GM12878 (cell line): ENCODE results near the gene IQUB. TPM values are rescaled to one million over a fixed set of nuclear protein-coding genes. Genes with fewer than 3 reads are reported as not detected.
A peak's percentile ranks its signal among the peaks of the same experiment; 100 is the strongest.

Experiments used
- ATAC-seq: fragments of 200-7000 bp; cut with Tn5 transposase; 3 replicates; pipeline ENCODE4 v1.9.1; 2020; ENCODE audit warnings: mild to moderate bottlenecking, moderate library complexity
- BruUV-seq: library from RNA; stranded (reverse); fragments of 400-500 nt; replicated peaks from 2 replicates; lab custom pipeline; 2021; lab: Mats Ljungman, UMichigan
- CTCF ChIA-PET: fragments of 300-600 bp; sonication (Branson Sonifier 250); formaldehyde crosslinking; extraction: SDS; loops from one replicate; lab custom pipeline; 2021; ENCODE audit warnings: inconsistent platforms; lab: Yijun Ruan, JAX
- POLR2A ChIA-PET: fragments of 350-600 bp; formaldehyde crosslinking; extraction: SDS; loops from one replicate; lab custom pipeline; 2021; ENCODE audit warnings: inconsistent platforms; lab: Charles Lee
- RAD21 ChIA-PET: fragments of 300-600 bp; sonication (Branson Sonifier 250); formaldehyde crosslinking; loops from one replicate; lab custom pipeline; 2023; ENCODE audit warnings: antibody characterized with exemption; ENCODE audit not compliant: unreplicated experiment; lab: Charles Lee
- SMC1A ChIA-PET: fragments of 300-600 bp; sonication (Branson Sonifier 250); formaldehyde crosslinking; loops from one replicate; lab custom pipeline; 2023; ENCODE audit not compliant: unreplicated experiment, uncharacterized antibody; lab: Charles Lee
- DNase-seq: peaks from one replicate; pipeline ENCODE4 v3.0.0-alpha.2; 2011; ENCODE audit warnings: low read depth, low spot score
- FAIRE-seq: peaks from 3 replicates; lab custom pipeline; 2011; peaks lifted over from hg19 to GRCh38; lab: Jason Lieb, UNC
- H2AFZ ChIP-seq: 2 replicates; pipeline ENCODE4 v1.6.0; 2011; ENCODE audit warnings: low read depth, low read length, control low read depth; ENCODE audit not compliant: control insufficient read depth
- H3K27ac ChIP-seq: 2 replicates; pipeline ENCODE4 v1.5.1; 2011; ENCODE audit warnings: control low read depth; ENCODE audit not compliant: control insufficient read depth, insufficient read depth
- H3K27me3 ChIP-seq, 2 experiments: replicated peaks in 1 of 2; 2 replicates each; pipeline versions ENCODE4 v1.6.0 to v1.6.1; 2011; ENCODE audit warnings: low read length in 1 of 2; ENCODE audit not compliant: control insufficient read depth in 2 of 2, insufficient read depth in 2 of 2
- H3K36me3 ChIP-seq, 2 experiments: 2 replicates each; pipeline ENCODE4 v1.5.1; 2011; ENCODE audit warnings: low read length in 1 of 2; ENCODE audit not compliant: control insufficient read depth in 2 of 2, insufficient read depth in 2 of 2
- H3K4me1 ChIP-seq: 2 replicates; pipeline ENCODE4 v1.6.1; 2011; ENCODE audit warnings: mild to moderate bottlenecking, low read length, moderate library complexity, mixed read lengths; ENCODE audit not compliant: control insufficient read depth, insufficient read depth
- H3K4me2 ChIP-seq: 2 replicates; pipeline ENCODE4 v1.6.0; 2011; ENCODE audit warnings: control low read depth; ENCODE audit not compliant: control insufficient read depth, insufficient read depth
- H3K4me3 ChIP-seq: fragments of 200-600 bp; sonication (generic); 2 replicates; pipeline ENCODE4 v1.5.1; 2016
- H3K79me2 ChIP-seq: 2 replicates; pipeline ENCODE4 v1.6.0; 2011; ENCODE audit warnings: low read length; ENCODE audit not compliant: control insufficient read depth, insufficient read depth
- H3K9ac ChIP-seq: 2 replicates; pipeline ENCODE4 v1.8.0; 2011; ENCODE audit warnings: low read length, control low read depth, mixed read lengths; ENCODE audit not compliant: control insufficient read depth, insufficient read depth
- H3K9me3 ChIP-seq: replicated peaks from 3 replicates; pipeline ENCODE4 v1.5.1; 2011; ENCODE audit warnings: mild to moderate bottlenecking, low read length; ENCODE audit not compliant: control insufficient read depth, insufficient read depth
- H4K20me1 ChIP-seq: 2 replicates; pipeline ENCODE4 v1.6.0; 2011; ENCODE audit not compliant: control insufficient read depth, insufficient read depth
- ATF7 ChIP-seq: fragments of 450-650 bp; IDR thresholded peaks from 2 replicates; pipeline ENCODE4 v1.6.1; 2016; ENCODE audit warnings: low read depth, mild to moderate bottlenecking
- CHD1 ChIP-seq: IDR thresholded peaks from 2 replicates; pipeline ENCODE4 v1.6.1; 2012; ENCODE audit warnings: low read depth, low read length, improper control_type of control experiment
- CTCF ChIP-seq, 3 experiments: IDR thresholded peaks in 2 of 3; conservative IDR thresholded peaks in 1 of 3; 2 replicates each; pipeline ENCODE4 v1.5.1; 2011; ENCODE audit warnings: low read depth in 3 of 3, low read length in 3 of 3, mild to moderate bottlenecking in 3 of 3, control low read depth in 2 of 3, moderate library complexity in 2 of 3, inconsistent platforms in 1 of 3, mixed read lengths in 1 of 3; ENCODE audit not compliant: control insufficient read depth in 2 of 3, insufficient read depth in 1 of 3; ENCODE audit errors: extremely low read depth in 1 of 3
- EP300 ChIP-seq, 2 experiments: fragments of 150-350 bp in 1 of 2; IDR thresholded peaks; 2 replicates each; pipeline ENCODE4 v1.6.1; 2011 to 2012; ENCODE audit warnings: low read depth in 2 of 2, low read length in 2 of 2, borderline replicate concordance in 1 of 2, improper control_type of control experiment in 1 of 2, inconsistent platforms in 1 of 2; ENCODE audit not compliant: control insufficient read depth in 1 of 2
- EZH2 ChIP-seq: IDR thresholded peaks from 2 replicates; pipeline ENCODE4 v1.6.1; 2012; ENCODE audit warnings: low read depth, mild to moderate bottlenecking, control low read depth, inconsistent platforms, low read length, borderline replicate concordance; ENCODE audit not compliant: control insufficient read depth
- PAX5 ChIP-seq: IDR thresholded peaks from 2 replicates; pipeline ENCODE4 v1.6.1; 2011; ENCODE audit warnings: low read depth, low read length, borderline replicate concordance
- USF2 ChIP-seq: IDR thresholded peaks from 2 replicates; pipeline ENCODE4 v1.6.1; 2011; ENCODE audit warnings: low read depth, low read length, improper control_type of control experiment, borderline replicate concordance
- YBX1 ChIP-seq: fragments of 450-650 bp; IDR thresholded peaks from 2 replicates; pipeline ENCODE4 v1.6.1; 2016; ENCODE audit warnings: antibody characterized with exemption
- WGBS: methylation state at CpG from one replicate; pipeline ENCODE4 v1.1.6; 2016; ENCODE audit warnings: low lambda C conversion rate; ENCODE audit not compliant: insufficient replicate concordance, insufficient coverage; ENCODE audit errors: missing lambda C conversion rate; 5-methylcytosine and 5-hydroxymethylcytosine counted together
- in situ Hi-C: fragments of 300-500 bp; cut with MboI; formaldehyde crosslinking; loops from 9 replicates; pipeline ENCODE4 v1.14.3; 2018; ENCODE audit warnings: mixed read lengths
- intact Hi-C: fragments of 100-400 bp; cut with micrococcal nuclease; formaldehyde crosslinking; loops from one replicate; pipeline ENCODE4 v1.14.2; 2022; ENCODE audit not compliant: unreplicated experiment
- polyA plus RNA-seq, 11 experiments: library from polyadenylated mRNA; depleted of rRNA in 4 of 11; unstranded in 6 of 11; stranded (reverse) in 5 of 11; fragments of >200 nt; fragmentation: Nextera tagmentation in 4 of 11; fragmentation: Illumina TruSeq in 1 of 11; extraction: Ambion mirVana in 4 of 11; extraction: Trizol in 1 of 11; gene quantifications; 1 replicate in 1 of 11; 2 replicates in 10 of 11; pipeline versions ENCODE4 v1.2.1 to v1.2.3, GENCODE V29; 2011 to 2016; ENCODE audit warnings: inconsistent platforms in 2 of 11, missing spikeins in 2 of 11, low read depth in 1 of 11
- total RNA-seq, 4 experiments: library from RNA; depleted of rRNA in 3 of 4; stranded (reverse); fragments of >200 nt in 3 of 4; fragmentation: Illumina TruSeq in 1 of 4; extraction: Trizol in 1 of 4; gene quantifications; 2 replicates each; pipeline versions ENCODE4 v1.2.1 to v1.2.3, GENCODE V29; 2013 to 2021
- TF ChIP-seq, protein P1 (sequence below): fragments of 450-650 bp; IDR thresholded peaks from 2 replicates; pipeline ENCODE4 v1.6.1; 2017; ENCODE audit warnings: antibody characterized with exemption, mild to moderate bottlenecking, moderate library complexity

Gene IQUB
- total and polyA plus RNA-seq, 10 of the 15 experiments (the other 5 are each of a cell fraction or from before 2014, with no cell fraction given) = 0.04 to 0.08 TPM; not detected in 8

- no peaks in the 10 kb centered on the region for H3K9me3 ChIP-seq
- H3K4me2 ChIP-seq = no peak overlapping the region
- no peaks in the 10 kb centered on the region for H3K79me2 ChIP-seq
- in situ Hi-C loops (no loop called here), intact Hi-C loops (loop anchor here (10.0 kb wide), 1 partner anchor 76 kb away; no protein-coding TSS in a partner anchor)
- no peaks in the 10 kb centered on the region for H3K4me1 ChIP-seq
- ChIA-PET RAD21 (no interaction called here), CTCF (interaction anchor here (0.7 to 1.3 kb wide), 4 partner anchors 10 to 76 kb away, joined by 3 to 5 read pairs (median 3); no protein-coding TSS in a partner anchor)
- no peak overlapping the region for H2AFZ ChIP-seq
- H3K4me3 ChIP-seq = no peak overlapping the region
- H3K9ac ChIP-seq = no peak overlapping the region
- H3K27me3 ChIP-seq = no peaks in the 10 kb centered on the region
- no peak for TF ChIP-seq CHD1
- no peak for TF ChIP-seq EP300 (IDR thresholded peaks at IDR 0.05; ENCODE audit: borderline replicate concordance in 1 of 2, control insufficient read depth in 1 of 2, low read depth in 2 of 2, low read length in 2 of 2)
- TF ChIP-seq USF2 = no peak
- TF ChIP-seq EZH2 = no peak
- no peak for TF ChIP-seq CTCF (IDR thresholded peaks at IDR 0.05 in 2 of 3, conservative IDR thresholded peaks at IDR 0.05 in 1 of 3; ENCODE audit: control insufficient read depth in 2 of 3, extremely low read depth in 1 of 3, insufficient read depth in 1 of 3, low read depth in 3 of 3, low read length in 3 of 3)
- TF ChIP-seq PAX5 = no peak
- TF ChIP-seq, protein P1, sequence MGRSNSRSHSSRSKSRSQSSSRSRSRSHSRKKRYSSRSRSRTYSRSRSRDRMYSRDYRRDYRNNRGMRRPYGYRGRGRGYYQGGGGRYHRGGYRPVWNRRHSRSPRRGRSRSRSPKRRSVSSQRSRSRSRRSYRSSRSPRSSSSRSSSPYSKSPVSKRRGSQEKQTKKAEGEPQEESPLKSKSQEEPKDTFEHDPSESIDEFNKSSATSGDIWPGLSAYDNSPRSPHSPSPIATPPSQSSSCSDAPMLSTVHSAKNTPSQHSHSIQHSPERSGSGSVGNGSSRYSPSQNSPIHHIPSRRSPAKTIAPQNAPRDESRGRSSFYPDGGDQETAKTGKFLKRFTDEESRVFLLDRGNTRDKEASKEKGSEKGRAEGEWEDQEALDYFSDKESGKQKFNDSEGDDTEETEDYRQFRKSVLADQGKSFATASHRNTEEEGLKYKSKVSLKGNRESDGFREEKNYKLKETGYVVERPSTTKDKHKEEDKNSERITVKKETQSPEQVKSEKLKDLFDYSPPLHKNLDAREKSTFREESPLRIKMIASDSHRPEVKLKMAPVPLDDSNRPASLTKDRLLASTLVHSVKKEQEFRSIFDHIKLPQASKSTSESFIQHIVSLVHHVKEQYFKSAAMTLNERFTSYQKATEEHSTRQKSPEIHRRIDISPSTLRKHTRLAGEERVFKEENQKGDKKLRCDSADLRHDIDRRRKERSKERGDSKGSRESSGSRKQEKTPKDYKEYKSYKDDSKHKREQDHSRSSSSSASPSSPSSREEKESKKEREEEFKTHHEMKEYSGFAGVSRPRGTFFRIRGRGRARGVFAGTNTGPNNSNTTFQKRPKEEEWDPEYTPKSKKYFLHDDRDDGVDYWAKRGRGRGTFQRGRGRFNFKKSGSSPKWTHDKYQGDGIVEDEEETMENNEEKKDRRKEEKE = no peak
- TF ChIP-seq YBX1 = no peak
- no peak for TF ChIP-seq ATF7
- TF ChIP-seq, all 136 proteins: peak for 0
- no peak for FAIRE-seq
- Histone ChIP-seq H3K27ac (no peak overlapping the region), H3K36me3 (no peaks in the 10 kb centered on the region), H4K20me1 (no peaks in the 10 kb centered on the region)
- ATAC-seq = peak; percentile 58
- ChIA-PET POLR2A (no interaction called here), SMC1A (interaction anchor here (0.8 kb wide), 1 partner anchor 13 kb away, joined by 6 read pairs; the partner anchor contains the start of gene NDUFA5)
- BruUV-seq = no TSS peak
- WGBS = 58% methylated on average over 4 of the region's 4 CpGs
- DNase-seq = no peak
These were observed 36.2 kb upstream of the IQUB start for GRCh38 chr7:123570390-123571182.
